Epidermal melanocyte (primary cell): ENCODE data around the gene ENAH.

ENCODE experiments used
- DNase-seq: peaks from one replicate; pipeline ENCODE4 v3.0.0; 2011; ENCODE audit warnings: low spot score; ENCODE audit not compliant: insufficient read length

Gene ENAH

DNA sequence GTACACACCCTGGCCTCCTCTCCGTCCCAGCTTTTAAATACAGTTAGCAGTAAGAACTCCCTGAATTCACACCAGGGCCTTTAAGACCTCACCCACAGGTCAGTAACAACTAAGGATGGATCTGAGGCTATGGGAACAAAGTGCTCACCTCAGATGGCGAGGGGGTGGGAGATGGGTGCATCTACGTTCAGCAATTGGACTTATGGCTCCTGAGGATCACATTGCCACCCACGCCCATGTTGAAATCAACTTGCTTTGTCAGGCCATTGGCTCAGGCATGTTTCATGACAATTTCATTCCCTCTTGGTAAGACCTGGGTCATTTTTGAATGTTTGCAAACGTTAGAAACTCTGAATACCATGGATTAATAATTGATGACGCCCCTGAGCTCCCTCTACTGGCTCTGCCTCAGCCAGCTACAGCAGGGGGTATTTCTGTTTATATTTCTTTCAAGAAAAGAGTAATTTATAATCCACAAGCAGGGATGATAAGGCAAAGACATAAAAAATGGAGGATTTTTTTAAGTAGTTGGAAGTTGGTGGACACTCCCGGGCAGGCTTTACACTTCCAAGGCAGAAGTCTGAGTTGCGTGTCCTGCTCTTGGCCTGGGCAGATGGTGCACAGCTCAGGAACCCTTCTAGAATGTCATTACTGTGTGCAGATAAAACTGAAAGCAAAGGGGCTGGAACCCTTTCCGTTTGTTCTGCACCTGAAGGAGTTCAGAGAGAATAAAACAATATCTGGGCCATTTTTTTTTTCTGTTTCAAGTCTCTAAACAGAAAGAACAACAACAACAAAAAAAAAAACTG, 211.4 kb downstream of the ENAH start:
- DNase-seq: no peak

DNA sequence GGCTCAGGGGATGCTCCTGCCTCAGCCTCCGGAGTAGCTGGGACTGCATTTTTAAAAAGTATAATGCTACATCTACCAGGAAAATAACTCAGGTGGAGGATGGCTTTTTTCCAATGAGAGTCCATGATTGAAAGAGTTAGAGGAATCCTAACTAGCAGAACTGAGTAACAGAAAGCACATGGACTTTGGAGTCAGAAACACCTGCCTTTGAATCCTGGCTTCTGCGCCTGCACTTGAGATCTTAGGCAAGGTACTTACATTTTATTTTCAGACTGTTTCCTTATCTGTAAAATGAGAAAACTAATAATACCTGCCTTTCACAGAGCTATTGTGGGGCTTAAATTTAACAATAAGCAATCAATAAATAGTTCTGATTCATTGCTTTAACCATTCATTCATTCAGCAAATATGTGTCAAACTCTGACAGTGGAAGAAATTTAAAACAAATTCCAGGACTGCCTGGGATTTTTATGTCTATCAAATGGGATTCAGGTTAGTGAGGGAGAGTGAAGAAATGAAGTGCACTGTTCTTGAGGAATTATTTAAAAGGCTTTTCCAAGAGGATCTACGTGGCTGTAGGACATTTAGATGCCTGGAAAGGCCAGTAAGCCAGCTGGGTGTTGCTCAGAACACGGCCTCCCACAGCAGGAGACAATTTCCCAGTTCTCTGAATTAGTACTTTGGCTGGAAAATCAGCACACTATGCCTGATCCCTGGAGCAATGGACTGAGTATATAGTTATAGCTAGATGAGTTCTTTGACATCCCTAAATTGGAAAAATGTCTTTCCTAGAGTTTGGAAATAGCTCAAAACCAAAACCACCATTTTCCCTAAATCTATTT, 212.3 kb downstream of the ENAH start:
- DNase-seq: no peak

DNA sequence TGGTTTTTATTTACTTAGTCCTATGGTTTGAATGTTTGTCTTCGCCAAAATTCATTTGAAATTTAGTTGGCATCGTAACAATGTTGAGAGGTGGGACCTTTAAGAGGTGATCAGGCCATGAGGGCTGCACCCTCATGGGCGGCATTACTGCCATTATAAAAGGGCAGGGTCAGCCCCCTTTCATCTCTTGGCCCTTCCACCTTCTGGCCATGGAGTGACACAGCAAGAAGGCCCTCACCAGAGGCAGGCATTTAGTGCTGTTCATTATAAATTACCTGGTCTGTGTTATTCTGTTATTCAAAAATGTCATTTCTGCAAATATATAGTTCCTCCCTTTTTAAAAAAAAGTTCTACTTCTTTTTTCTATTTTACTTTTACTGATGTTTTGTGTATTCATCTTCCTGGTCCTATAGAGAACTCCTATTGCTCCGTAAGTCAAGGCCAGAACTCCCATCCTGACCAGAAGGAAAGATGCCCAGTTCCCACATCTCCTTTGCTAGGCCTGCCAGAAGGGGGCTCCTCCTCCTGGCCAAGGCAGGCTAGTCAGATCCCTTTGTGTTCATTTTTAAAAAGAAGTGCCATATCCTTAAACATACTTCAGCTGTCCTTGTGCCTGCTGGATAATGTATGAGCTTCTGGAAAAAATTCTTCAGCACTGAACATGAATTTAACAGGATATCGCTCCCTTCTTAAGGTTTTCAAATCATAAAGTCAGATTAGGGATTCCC, 215.0 kb downstream of the ENAH start:
- DNase-seq: no peak
